ENCODE data around the gene PLCXD3. TPM values are rescaled to one million over a fixed set of nuclear protein-coding genes. Genes with fewer than 3 reads are reported as not detected.
"Not testable (repeated sequence)": the region's sequence is repeated elsewhere in the genome, so short reads cannot be mapped to it uniquely, and the experiment has no call there.

Gene PLCXD3
- total RNA-seq, 4 donors from 2014 or later: 0.62 to 5.1 (median 2.3) TPM

DNA sequence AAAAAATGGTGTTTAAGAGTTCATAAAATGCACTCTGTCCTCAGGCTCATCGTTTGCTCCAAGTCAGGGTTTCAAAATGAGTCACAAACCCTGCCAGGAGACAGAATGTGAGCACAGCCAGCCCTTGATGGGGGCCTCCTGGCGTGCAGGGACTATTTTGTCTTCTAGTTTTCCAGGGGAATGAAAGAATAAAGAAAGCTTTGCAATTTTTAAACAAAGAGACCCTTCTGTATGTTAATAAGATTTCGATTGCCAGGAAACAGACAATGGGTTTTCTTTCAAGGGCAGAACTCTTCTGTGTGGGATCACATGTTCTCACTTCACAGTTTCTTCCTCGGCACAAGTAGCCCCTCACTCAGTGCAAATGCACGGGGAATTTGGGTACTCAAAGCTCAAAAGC is 175.6 kb downstream of the PLCXD3 start:
- peak overlapping the region in 1 of 4 donors; percentile 12 for H3K27ac ChIP-seq
- no peaks in the 10 kb centered on the region for H3K9me3 ChIP-seq
- H3K4me3 ChIP-seq: no peak overlapping the region
- WGBS, 2 donors (ENCODE audit: low coverage in 1 of 2): 17 to 32% methylated on average over 5 of the region's 5 CpGs
- H3K27me3 ChIP-seq: no peaks in the 10 kb centered on the region
- TF ChIP-seq POLR2AphosphoS5 (IDR thresholded peaks at IDR 0.05): no peak
- TF ChIP-seq, protein P1, sequence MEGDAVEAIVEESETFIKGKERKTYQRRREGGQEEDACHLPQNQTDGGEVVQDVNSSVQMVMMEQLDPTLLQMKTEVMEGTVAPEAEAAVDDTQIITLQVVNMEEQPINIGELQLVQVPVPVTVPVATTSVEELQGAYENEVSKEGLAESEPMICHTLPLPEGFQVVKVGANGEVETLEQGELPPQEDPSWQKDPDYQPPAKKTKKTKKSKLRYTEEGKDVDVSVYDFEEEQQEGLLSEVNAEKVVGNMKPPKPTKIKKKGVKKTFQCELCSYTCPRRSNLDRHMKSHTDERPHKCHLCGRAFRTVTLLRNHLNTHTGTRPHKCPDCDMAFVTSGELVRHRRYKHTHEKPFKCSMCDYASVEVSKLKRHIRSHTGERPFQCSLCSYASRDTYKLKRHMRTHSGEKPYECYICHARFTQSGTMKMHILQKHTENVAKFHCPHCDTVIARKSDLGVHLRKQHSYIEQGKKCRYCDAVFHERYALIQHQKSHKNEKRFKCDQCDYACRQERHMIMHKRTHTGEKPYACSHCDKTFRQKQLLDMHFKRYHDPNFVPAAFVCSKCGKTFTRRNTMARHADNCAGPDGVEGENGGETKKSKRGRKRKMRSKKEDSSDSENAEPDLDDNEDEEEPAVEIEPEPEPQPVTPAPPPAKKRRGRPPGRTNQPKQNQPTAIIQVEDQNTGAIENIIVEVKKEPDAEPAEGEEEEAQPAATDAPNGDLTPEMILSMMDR (IDR thresholded peaks at IDR 0.05): no peak
- no peak for TF ChIP-seq EP300 (IDR thresholded peaks at IDR 0.05)
- TF ChIP-seq POLR2A (IDR thresholded peaks at IDR 0.05): no peak
- no peak for ATAC-seq
- H3K4me1 ChIP-seq: no peaks in the 10 kb centered on the region
- H3K36me3 ChIP-seq: no peaks in the 10 kb centered on the region

- WGBS, 2 donors (ENCODE audit: low coverage in 1 of 2): 8 to 25% methylated on average over 1 of the region's 1 CpG
- H3K27ac ChIP-seq: peak overlapping the region in 1 of 4 donors; percentile 12
- H3K9me3 ChIP-seq: no peaks in the 10 kb centered on the region
- H3K36me3 ChIP-seq: no peaks in the 10 kb centered on the region
- ATAC-seq: no peak
- H3K27me3 ChIP-seq: no peaks in the 10 kb centered on the region
- no peak overlapping the region for H3K4me3 ChIP-seq
- TF ChIP-seq POLR2A (IDR thresholded peaks at IDR 0.05) (no peak), EP300 (IDR thresholded peaks at IDR 0.05) (no peak), POLR2AphosphoS5 (IDR thresholded peaks at IDR 0.05) (no peak)
- TF ChIP-seq, protein P1 (IDR thresholded peaks at IDR 0.05): no peak
- H3K4me1 ChIP-seq: no peaks in the 10 kb centered on the region
Measured at GRCh38 chr5:41334221-41334620, 176.2 kb downstream of the PLCXD3 start.

DNA sequence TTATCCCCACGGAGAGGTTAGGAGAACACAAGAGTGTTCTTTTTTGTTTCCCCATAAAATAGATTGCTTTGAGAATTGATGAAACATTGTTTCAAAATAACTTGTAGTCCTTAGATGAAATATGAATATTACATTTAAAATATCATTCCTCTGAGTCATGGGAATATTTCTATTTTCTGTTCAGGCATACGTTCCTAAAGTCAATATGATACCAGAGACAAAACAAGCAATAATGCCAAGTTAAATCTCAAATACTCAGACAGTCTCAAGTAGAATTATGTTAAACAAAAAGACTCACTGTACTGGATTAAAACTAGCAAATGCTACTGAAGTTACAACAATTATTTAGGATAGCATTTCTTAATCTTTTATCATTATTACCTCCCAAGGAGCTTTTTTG is 185.3 kb downstream of the PLCXD3 start:
- H3K4me3 ChIP-seq: no peak overlapping the region
- TF ChIP-seq POLR2AphosphoS5 (IDR thresholded peaks at IDR 0.05): no peak
- TF ChIP-seq, protein P1 (IDR thresholded peaks at IDR 0.05): no peak
- no peak for TF ChIP-seq POLR2A (IDR thresholded peaks at IDR 0.05)
- no peak for TF ChIP-seq EP300 (IDR thresholded peaks at IDR 0.05)
- 34 to 60% methylated on average over 2 of the region's 2 CpGs for WGBS, 2 donors (ENCODE audit: low coverage in 1 of 2)
- no peak for ATAC-seq
- H3K9me3 ChIP-seq: no peaks in the 10 kb centered on the region
- no peaks in the 10 kb centered on the region for H3K36me3 ChIP-seq
- H3K27me3 ChIP-seq: no peaks in the 10 kb centered on the region
- no peak overlapping the region for H3K27ac ChIP-seq
- H3K4me1 ChIP-seq: no peaks in the 10 kb centered on the region

GRCh38 chr5:41322826-41323225 is 187.6 kb downstream of the PLCXD3 start:
- ATAC-seq: not testable (repeated sequence)

DNA sequence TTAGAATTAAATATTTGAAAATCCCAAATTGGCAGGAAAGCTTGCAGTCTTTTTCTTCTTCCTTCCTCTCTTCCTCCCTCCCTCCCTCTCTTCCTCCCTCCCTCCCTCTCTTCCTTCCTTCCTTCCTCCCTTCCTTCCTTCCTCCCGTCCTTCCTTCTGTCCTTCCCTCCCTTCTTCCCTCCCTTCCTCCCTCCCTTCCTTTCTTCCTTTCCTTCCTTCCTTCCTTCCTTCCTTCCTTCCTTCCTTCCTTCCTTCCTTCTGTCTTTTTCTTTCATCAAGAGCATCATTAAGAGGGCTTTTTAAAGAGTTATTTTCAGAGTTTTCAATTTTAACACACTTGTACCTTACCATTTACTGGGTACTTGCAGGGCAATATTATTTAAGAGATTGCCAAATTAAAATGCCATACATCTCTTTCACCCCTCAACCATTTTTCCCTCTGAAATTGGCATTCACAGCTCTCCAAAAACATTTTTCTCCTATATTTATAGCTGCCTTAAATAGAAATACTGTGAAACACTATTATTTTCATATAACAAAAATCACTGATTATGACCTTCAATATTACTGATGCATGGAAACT is 197.8 kb downstream of the PLCXD3 start:
- H3K36me3 ChIP-seq: no peaks in the 10 kb centered on the region
- ATAC-seq: no peak
- H3K4me3 ChIP-seq: no peak overlapping the region
- peaks cover 0 to 7% (median 0%) of the 10 kb centered on the region in 3 donors for H3K9me3 ChIP-seq
- no peak for TF ChIP-seq POLR2A (IDR thresholded peaks at IDR 0.05)
- TF ChIP-seq EP300 (IDR thresholded peaks at IDR 0.05): no peak
- TF ChIP-seq, protein P1 (IDR thresholded peaks at IDR 0.05): no peak
- no peaks in the 10 kb centered on the region for H3K27me3 ChIP-seq
- H3K4me1 ChIP-seq: no peaks in the 10 kb centered on the region
- 43 to 63% methylated on average over 1 of the region's 1 CpG for WGBS, 2 donors (ENCODE audit: low coverage in 1 of 2)
- no peak overlapping the region for H3K27ac ChIP-seq

More at GRCh38 chr5:41322826-41323225, 187.6 kb downstream of the PLCXD3 start:
- H3K4me1 ChIP-seq, H3K36me3 ChIP-seq, H3K27me3 ChIP-seq, H3K4me3 ChIP-seq, H3K9me3 ChIP-seq, H3K27ac ChIP-seq: not testable (repeated sequence)
- WGBS, 2 donors (ENCODE audit: low coverage in 1 of 2): 73 to 83% methylated on average over 1 to 2 of the region's 3 CpGs

Measured in gastroesophageal sphincter (tissue), 4 donors.